ENCODE results near the gene CHI3L1. TPM values are rescaled to one million over a fixed set of nuclear protein-coding genes. Genes with fewer than 3 reads are reported as not detected.
"Not testable (repeated sequence)": the region's sequence is repeated elsewhere in the genome, so short reads cannot be mapped to it uniquely, and the experiment has no call there.

The CHI3L1 gene
- 0.17 TPM in 1 of 2 replicates, not detected in the other for total RNA-seq

DNA sequence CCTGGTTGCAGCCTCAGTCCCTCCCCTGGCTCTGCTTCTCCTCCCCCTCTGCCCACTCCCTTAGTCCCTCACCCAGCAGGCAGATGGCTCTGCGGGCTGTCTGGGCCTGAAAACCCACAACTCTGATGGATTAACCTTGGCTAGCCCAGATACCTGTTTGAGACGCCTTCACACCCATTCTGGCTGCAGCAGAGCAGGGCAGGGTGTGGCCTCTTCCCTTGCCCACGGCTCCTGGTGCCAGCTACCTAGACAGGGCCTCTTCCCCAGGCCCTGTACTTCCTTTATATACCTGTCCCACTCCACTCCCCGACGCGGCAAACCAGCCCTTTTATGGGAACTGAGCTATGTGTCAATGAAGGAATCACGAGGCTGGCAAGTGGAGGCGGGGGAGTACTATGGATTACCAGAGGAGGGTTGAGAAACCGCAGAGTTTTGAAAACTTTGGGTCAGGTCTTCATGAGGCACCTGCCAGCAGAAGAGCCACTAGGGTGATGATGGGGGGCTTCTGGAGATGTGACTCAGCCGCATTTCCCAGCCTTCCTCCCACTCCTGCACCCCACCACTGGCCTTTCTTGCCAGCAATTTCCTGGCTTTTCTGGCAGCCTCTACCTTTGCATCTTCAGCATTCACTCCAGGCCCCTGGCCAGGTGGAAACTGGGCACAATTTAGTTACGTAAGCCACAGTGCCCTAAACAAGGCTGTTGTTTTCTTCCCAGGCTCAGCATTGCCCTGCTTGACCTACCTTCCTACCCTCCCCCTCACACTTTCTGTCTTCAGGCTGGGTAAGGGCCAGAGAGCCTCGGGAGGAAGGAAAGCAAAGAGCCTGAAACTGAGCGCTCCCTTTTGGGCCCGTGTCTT is at the start of gene CHI3L1:
TSS of gene CHI3L1 (minus strand) at position 259 of the 858 bp plus-strand sequence. CDS start at position 178, 81 bp downstream.
- DNase-seq = peak; percentile 4

DNA sequence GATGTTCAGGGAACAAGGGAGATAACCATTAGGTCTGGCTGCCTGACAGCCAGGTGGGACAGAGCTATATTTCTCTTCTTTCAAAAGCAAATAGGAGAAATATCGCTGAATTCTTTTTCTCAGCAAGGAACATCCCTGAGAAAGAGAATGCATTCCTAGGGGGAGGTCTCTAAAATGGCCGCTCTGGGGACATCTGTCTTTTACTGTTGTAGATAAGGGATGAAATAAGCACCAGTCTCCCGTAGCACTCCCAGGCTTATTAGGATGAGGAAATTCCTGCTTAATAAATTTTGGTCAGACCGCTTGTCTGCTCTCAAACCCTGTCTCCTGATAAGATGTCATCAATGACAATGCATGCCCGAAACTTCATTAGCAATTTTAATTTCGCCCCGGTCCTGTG is 48.4 kb upstream of the CHI3L1 start:
- DNase-seq = not testable (repeated sequence)

DNA sequence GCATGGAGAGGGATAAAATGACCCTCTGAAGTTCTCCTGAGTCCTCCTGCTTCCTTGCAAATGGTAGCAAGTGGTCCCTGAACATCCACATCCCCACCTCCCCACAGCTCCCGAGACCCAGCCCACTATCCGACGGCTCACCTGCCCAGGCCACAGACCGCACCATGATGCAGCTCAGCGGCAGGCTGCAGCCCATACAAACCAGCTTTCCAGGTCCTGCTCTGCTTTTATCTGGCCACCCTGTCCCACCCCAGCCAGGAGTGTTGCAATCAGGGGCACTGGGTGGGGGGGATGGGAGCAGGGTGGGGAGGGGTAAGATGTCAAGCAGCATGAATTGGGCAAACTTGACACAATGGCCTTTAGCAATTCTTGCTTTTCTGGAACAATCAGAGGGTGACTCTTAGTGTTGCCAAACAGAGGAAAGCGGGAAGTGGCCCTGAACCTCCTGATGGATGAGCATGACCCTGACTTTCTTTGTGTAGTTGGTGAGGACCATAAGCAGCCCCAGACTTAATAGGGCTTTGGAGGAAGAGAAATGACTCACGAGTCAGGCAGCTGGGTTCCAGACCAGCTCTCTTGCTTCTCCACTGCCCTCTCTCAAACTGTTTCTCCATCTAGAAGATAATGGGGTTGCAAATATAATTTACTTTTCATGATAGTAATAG is 43.1 kb upstream of the CHI3L1 start, which contains the start of gene CHIT1:
TSS of gene CHIT1 (minus strand) at position 203 of the 665 bp plus-strand sequence. CDS start at position 166, 37 bp downstream.
- no peak for DNase-seq

DNA sequence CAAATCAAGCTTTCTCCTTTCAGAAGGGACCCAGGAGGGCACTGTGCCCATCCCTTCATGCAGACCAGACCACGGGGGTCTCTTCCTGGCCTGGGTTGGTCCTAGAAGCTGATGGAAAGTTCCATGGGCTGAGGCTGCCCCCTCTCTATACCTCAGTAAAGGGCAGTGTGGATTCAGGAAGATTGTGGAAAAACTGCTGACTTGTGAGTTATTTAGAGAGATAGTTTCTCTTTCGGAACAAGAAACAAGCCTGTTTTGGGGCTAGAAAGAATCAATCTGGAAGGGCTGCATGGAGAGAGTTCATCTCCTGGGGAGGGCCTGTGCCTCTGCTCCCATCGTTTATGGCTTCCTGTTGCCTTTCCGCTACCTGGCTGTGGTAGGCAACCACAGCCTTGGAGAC is 42.2 kb upstream of the CHI3L1 start:
- DNase-seq = no peak

DNA sequence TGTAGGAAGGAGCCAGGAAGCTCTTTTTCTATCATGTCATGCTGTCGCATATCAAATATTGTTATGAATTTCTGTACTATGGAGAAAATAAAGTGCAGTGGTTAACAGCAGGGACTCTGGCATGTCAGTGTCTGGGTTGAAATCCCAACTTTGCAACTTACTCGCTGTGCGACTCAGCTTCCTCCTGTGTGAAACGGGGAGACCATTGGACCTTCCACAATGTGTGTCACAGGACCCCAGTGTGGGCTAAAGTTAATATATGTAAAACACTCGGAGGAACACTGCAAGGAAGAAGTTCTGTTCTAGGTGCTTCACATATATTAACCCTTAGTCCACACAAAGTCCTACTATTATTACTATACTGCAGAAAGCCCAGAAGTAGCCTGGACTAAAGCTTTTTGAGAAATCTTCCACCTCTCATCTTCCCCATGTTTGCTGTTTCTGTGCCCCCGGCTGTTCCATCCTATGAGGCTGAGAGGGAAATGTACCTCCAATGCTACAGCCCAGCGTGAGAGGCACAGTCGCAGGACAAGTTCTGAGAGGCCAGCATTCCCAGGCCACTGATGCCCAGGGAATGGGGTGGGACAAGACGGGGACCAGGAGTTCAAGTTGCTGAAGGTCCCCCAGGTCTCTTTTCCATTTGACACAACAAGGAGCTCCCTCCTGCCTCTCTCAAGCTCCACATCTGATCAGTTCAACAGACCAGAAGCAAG is 41.0 kb upstream of the CHI3L1 start:
- DNase-seq = no peak

DNA sequence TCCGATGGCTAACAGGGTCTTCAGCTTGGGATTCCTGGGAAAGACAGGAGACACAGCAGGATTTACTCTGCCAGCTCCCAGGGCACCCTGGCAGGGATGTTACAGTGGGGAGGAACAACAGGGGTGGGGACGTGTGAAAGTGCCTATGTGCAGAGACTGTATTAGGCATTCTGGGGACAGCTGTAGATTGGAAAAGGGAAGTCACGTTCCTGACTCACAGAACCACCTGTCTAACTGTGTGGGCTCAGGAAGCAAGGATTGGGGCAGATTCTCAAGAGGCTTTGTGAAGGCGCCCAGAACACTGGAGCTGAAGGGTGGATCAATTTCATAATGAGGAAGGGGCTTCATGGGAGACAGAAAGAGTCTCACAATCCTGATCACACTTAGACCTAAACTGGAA is 38.6 kb upstream of the CHI3L1 start:
- no peak for DNase-seq

DNA sequence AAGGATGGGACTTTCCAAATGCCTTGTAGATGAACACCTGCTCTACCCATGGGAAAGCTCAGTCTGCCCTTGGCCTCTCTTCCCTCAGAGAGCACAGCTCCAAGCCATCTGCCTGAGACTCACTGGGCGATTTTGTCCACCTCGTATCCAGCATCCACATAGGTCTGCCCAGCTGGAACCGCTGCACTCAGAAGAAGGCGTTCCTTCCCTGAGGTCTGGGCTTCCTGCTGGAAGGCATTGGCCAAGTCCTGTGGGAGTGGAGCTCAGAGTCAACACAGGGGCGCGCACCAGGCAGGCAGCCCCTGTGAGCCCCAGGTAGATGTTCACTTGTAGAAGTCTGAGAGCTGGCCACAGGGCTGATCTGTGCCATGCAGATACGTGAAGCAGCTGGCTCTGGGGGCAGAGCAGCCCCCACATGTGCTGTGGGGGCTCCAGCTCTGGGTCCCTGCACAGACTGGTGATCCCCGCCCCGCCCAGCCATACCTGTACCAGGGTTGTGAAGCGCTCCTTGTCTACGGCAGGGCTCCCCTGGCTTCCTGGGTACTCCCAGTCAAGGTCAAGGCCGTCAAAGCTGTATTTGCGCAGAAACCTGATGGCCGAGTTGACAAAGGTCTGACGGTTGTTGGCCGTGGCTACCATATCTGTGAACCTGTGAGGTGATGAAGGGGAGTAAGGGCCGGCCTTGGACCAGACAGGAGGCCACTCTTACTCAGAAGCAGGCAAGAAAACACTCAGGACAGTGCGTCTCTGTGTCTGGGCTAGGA is 36.7 kb upstream of the CHI3L1 start:
- DNase-seq = no peak

DNA sequence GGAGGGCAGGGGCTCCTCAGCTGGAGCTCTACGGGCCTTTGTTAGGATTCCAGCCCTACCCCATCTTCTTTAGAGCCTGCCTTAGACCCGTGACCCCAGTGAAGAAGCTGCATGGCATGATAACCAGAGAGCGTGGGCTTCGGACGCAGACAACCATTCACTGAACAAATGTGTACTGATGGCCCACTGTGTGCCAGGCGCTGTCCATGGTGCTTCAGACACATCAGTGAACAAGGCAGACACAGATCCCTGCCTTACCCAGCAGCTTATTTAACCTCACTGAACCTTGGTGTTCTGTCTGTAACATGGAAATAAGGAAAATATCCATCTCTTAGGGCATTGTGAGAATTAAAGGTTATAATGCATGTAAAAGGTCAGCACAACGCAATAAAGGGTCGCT is 33.4 kb upstream of the CHI3L1 start:
- peak; percentile 8 for DNase-seq

DNA sequence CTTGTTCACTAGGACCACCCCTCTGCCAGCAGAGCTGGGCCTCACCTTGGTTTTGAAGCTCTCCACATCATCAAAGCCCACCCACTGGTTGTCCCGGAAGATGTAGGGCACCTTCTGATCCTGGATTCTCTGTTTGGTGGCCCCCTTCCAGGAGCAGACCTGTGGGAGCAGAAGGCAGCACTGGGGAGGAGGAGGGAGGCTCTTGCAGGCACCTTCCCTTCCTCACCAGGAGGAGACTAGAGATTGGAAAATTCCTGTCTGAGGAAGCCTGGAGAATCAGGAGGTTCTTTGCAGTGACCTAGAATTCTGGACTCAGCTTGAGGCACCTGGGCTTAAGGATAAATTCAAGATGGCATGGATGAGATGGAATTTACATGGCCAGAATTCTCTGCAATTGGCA is 32.7 kb upstream of the CHI3L1 start:
- no peak for DNase-seq

DNA sequence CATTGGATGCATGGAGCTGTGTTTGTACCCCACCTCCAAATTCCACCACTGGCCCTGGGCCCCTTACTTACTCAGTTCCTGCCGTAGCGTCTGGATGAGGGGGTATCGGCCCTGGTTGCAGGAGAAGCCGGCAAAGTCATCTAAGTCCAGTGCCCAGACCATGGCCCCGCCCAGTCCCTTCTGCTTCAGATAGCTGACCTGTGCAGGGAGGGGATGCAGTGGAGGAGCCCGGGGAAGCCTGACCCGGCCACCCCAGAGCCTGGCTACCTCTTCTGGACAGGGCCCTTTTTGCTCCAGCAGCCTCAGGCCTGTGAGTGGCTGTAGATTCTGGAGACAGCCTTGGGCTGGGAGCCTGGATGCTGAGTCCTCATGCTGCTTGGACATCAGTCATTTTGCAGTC is 31.2 kb upstream of the CHI3L1 start:
- DNase-seq = no peak

DNA sequence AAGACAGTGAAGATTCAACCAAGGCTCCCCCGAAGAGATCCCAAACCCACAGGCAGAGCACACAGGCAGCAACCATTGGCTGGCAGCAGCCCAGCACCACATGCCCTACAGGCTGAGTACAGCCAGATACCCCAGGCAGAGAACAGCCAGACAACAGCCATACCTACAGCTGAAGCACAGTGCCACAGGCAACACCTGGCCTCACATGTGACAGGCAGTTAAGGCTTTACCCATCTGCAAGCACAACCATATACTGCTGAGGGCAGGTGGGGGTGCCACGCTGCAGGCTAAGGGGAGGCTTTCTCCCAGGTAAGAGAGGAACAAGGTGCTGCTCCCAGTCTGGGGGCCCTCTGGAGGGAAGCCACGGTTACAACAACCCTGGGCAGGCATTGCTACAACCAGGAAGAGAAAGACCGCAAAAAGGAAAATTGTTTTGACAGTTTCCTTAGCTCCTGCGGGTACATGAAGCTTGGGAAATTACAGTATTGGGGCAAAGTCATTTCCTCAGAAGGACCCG is 30.7 kb upstream of the CHI3L1 start:
- DNase-seq = no peak

DNA sequence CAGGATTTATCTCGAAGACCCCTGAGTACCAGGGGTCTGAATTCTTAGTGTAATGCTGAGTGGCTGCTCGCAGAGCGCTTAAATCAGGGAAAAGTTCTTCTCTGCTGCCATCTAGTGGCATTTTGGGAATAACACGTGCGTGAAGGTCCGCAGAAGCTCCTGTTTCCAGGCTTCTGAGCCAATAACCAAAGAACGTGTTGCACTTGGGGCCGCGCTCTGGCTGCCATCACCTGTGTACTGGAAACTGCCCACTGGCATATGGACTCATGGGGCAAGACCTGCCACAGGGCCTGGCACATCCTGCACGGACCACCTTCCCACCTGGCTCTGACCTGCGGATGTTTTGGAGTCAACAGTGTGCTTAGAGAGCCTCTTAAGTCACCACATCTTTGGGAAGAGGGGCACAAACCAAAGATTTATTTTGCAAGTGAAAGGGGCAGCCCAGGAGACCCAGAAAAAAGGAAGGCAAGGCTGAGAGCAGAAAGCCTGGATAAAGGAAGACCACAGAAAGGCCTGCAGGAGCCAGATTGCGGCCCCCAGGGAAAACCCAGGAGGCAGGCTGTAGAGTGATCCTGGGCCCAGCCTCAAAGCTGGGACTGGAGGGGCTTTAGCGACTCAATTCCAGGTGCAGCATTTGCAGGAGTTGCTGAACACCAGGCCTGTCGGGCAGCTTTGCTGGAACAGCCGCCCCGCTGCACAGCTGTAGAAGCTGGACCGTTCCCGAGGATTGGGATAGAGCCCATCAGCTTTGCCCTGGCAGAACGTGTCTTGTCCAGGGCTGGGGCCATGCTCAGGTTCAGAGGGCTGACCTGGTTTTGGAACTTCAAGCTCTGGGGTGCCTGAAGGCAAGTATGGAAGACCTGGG is 30.0 kb upstream of the CHI3L1 start:
- peak; percentile 86 for DNase-seq

DNA sequence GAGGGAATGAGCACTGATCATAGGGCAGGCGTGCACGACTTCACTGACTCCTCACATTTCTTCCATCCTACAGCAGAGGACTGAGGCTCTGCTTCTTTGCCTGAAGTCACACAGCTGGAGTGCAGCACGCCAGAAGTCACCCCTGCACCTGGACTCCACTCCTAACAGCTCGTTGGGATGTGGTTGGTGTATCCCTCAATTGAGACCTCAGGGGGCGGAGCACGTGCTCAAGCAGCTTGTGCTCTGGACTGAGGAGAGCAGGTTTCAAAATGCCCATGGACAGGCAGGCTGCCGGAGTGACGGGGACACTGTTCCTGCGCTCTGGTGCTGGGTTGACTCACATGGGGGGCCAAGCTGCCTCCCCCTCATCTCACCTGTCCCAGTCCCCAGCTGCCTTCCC is 29.1 kb upstream of the CHI3L1 start:
- DNase-seq = peak; percentile 7

DNA sequence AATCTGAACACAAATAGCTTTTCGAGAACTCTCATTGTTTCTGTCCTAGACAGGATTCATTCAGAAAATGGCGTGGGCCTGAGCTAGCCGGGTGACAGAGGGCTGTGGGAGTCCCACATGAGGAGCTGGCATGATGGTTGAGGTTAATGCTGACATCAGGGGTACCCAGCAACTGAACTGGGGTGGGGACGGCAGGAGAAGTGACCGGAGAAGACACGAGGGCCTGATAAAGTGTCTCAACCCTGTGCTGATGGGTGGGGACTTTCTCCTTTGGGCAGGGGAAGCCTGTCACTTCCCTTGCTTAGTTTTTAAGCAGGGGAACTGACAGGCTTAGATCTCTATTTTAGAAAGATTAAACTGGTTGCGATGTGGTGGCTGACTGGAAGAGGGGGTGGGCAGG is 28.4 kb upstream of the CHI3L1 start:
- DNase-seq = no peak

DNA sequence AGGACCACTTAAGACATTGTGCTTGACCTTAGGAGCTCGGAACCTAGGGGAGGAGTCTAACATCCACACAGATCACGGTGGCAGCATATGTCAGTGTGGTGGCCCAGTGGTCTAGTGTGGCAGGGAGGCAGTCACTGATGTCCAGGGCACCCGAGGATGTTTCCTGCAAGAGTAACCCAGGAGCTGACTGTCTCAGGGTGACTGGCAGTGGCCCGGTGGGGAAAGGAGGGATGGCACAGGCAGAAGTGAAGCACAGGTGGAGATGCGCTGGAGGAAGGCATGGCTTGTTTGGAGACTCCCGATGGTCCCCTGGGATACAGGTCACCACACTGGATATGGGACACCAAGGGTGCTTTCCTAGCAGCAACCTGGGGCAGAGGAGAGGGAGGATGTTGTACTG is 26.6 kb upstream of the CHI3L1 start:
- DNase-seq = no peak

DNA sequence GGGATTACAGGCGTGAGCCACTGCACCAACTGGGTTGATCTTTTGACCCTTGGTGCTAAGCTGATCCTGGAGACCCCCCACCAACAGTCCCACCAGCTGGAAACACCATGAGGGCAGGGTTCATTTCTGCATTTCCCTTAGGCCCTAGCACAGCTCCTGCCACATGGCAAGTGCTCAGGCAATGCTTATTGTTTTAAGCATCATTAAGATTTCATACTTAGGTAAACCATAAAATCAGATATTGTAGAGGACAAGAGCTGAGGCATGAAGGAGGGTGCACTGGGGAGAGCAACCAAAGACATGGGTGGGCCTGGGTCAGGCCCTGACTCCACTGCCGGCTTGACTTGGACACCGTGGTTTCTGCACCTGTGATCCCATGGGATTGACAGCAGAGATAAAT is 25.3 kb upstream of the CHI3L1 start:
- no peak for DNase-seq

DNA sequence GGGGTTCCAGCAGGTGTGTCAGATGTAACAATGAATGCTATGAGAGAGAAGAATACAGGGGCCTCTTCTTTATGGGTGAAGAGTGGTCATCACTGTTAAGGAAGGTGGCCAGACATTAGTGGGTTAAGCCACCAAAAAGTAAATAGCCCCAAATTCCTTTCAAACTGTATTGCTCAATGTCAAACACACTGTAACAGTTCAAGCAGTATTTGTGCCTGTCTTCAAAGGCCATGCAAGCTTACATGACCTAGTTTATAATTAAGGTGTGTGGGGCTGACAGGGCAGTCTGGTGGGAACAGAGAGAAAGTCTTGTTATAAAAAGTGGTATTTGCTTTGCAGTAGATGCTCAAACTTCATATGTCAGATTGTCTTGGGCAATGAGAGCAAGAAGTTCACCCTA is 24.5 kb upstream of the CHI3L1 start:
- no peak for DNase-seq

DNA sequence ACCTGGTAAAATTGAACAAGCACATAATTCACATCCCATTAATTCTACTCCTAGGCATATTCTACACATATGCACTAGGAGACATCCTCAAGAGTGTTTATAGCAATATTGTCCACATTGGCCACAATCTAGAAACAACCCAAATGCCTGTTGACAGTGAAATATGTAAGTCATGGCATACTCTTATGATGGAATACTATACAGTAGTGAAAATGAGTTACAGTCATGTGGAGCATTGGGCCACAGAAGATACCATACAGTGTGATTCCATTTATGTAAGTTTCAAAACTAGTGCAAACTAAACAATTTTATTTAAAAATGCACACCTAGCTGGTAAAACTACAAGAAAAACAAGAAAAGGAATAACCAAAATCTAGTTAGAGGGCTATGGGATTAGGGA is 23.8 kb upstream of the CHI3L1 start:
- DNase-seq = no peak

DNA sequence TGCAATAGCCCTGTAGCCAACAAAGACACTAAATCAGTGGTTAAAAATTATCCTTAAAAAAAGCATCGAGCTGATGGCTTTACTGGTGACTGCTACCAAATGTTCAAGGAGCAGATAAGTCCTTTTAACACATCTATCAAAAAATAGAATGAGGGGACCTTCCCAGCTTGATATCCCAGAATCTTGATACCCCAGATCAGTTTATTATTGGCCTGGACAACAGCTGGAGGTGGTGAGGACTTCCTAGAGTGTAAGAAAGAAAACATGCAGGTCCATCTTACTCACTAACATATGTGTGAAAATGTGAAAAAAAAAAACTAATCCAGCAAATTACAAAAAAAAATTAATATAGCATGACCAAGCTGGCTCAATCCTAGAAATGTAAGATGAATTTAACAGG is 21.7 kb upstream of the CHI3L1 start:
- no peak for DNase-seq

DNA sequence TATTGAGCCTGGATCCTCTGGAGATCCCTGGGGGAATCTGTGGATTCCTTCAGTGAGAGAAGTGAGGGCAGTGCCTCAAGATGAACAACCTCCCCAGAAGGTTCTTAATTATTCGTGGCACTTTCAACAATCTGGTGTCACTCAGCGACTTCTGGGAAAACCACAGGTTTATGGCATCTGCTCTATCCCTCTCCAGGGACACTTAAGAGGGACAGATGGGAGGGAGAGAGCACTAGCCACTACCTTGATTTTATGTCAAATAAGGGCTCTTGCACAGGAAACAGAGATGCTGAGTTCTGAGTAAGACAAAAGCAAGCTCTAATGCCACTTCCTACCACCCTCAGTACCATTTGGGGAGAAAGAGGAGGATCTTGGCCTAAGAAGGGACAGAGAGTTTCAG is 21.2 kb upstream of the CHI3L1 start:
- DNase-seq = no peak

DNA sequence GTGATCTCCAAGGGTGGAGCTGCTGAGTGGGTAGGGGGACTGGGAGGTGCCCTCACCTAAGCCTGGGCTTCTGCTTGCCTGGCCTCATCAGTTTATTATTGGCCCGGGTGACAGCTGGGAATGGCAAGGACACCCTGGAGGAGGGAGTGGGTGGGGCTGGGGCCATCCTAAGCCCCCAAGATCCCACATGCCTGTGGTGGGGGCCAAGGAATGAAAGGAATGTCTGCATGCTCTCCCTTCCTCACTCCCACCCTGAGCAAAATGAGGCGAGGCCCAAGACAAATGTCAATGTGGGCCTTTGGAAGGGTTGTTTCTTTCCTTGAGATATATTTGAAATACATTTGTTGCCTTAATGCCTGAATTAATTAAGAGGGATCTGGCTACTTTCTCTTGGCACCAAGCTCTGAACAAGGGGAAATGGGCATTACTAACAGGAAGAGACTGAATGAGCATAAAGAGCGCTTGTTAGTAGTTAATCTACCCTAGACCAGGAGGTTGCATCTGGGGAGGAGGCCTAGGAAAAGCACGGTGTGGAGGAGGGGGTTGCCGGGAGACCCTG is 19.7 kb upstream of the CHI3L1 start:
- DNase-seq = peak; percentile 28
